ENCODE results near the gene KBTBD4. TPM values are rescaled to one million over a fixed set of nuclear protein-coding genes. Genes with fewer than 3 reads are reported as not detected.

Gene KBTBD4
- total and polyA plus RNA-seq, 2 experiments from 2014 or later = 16.9 to 23.9 TPM

- TF ChIP-seq, protein P1, sequence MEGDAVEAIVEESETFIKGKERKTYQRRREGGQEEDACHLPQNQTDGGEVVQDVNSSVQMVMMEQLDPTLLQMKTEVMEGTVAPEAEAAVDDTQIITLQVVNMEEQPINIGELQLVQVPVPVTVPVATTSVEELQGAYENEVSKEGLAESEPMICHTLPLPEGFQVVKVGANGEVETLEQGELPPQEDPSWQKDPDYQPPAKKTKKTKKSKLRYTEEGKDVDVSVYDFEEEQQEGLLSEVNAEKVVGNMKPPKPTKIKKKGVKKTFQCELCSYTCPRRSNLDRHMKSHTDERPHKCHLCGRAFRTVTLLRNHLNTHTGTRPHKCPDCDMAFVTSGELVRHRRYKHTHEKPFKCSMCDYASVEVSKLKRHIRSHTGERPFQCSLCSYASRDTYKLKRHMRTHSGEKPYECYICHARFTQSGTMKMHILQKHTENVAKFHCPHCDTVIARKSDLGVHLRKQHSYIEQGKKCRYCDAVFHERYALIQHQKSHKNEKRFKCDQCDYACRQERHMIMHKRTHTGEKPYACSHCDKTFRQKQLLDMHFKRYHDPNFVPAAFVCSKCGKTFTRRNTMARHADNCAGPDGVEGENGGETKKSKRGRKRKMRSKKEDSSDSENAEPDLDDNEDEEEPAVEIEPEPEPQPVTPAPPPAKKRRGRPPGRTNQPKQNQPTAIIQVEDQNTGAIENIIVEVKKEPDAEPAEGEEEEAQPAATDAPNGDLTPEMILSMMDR (IDR thresholded peaks at IDR 0.05; ENCODE audit: low read depth, low read length) = no peak
- H3K27ac ChIP-seq = no peak overlapping the region
- no peaks in the 10 kb centered on the region for H3K27me3 ChIP-seq
- DNase-seq (ENCODE audit: low read depth in 1 of 2, low spot score in 1 of 2) = no peak
- peaks cover 40% of the 10 kb centered on the region for H3K36me3 ChIP-seq
- no peaks in the 10 kb centered on the region for H3K9me3 ChIP-seq (ENCODE audit: low read depth)
- H3K4me1 ChIP-seq (ENCODE audit: low read depth) = no peaks in the 10 kb centered on the region
- no peak overlapping the region for H3K4me3 ChIP-seq
Observed at GRCh38 chr11:47571895-47572294, 6.9 kb downstream of the KBTBD4 start.

DNA sequence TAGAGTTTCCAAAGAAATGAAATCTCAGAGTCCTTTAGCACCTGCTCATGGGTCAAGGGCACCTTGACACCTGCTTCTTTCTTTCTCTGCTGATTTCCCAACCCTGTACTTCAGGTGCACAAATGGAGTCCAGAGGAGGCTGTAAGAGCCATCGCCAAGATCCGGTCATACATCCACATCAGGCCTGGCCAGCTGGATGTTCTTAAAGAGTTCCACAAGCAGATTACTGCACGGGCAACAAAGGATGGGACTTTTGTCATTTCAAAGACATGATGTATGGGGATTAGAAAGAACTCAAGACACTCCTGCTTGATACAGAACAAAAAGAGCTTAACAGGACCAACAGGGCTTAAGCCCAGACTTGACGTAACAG, 7.4 kb downstream of the KBTBD4 start:
- Histone ChIP-seq H3K9me3 (ENCODE audit: low read depth) (no peaks in the 10 kb centered on the region), H3K4me3 (no peak overlapping the region), H3K27ac (no peak overlapping the region), H3K27me3 (no peaks in the 10 kb centered on the region), H3K36me3 (peaks cover 38% of the 10 kb centered on the region), H3K4me1 (ENCODE audit: low read depth) (no peaks in the 10 kb centered on the region)
- DNase-seq (ENCODE audit: low read depth in 1 of 2, low spot score in 1 of 2) = no peak
- TF ChIP-seq, protein P1 (IDR thresholded peaks at IDR 0.05; ENCODE audit: low read depth, low read length) = no peak

- DNase-seq (ENCODE audit: low read depth in 1 of 2, low spot score in 1 of 2) = no peak
- Histone ChIP-seq H3K4me1 (ENCODE audit: low read depth) (no peaks in the 10 kb centered on the region), H3K27me3 (no peaks in the 10 kb centered on the region), H3K4me3 (no peak overlapping the region), H3K27ac (no peak overlapping the region), H3K36me3 (peaks cover 38% of the 10 kb centered on the region), H3K9me3 (ENCODE audit: low read depth) (no peaks in the 10 kb centered on the region)
- TF ChIP-seq, protein P1 (IDR thresholded peaks at IDR 0.05; ENCODE audit: low read depth, low read length) = no peak
Observed at GRCh38 chr11:47570651-47571356, 8.0 kb downstream of the KBTBD4 start.

DNA sequence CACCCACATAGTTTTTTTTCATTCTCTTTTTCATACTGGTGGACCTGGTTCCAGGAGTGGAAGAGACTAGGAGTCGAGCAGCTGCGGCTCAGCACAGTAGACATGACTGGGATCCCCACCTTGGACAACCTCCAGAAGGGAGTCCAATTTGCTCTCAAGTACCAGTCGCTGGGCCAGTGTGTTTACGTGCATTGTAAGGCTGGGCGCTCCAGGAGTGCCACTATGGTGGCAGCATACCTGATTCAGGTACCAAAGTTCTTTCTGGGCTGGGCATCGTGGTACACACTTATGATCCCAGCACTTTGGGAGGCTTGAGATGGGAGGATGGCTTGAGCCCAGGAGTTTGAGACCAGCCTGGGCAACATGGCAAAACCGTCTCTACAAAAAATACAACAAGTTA, 9.1 kb downstream of the KBTBD4 start:
- Histone ChIP-seq H3K9me3 (ENCODE audit: low read depth) (no peaks in the 10 kb centered on the region), H3K36me3 (peaks cover 38% of the 10 kb centered on the region), H3K27me3 (no peaks in the 10 kb centered on the region), H3K4me3 (no peak overlapping the region), H3K4me1 (ENCODE audit: low read depth) (no peaks in the 10 kb centered on the region), H3K27ac (no peak overlapping the region)
- TF ChIP-seq, protein P1 (IDR thresholded peaks at IDR 0.05; ENCODE audit: low read depth, low read length) = no peak
- no peak for DNase-seq (ENCODE audit: low read depth in 1 of 2, low spot score in 1 of 2)

DNA sequence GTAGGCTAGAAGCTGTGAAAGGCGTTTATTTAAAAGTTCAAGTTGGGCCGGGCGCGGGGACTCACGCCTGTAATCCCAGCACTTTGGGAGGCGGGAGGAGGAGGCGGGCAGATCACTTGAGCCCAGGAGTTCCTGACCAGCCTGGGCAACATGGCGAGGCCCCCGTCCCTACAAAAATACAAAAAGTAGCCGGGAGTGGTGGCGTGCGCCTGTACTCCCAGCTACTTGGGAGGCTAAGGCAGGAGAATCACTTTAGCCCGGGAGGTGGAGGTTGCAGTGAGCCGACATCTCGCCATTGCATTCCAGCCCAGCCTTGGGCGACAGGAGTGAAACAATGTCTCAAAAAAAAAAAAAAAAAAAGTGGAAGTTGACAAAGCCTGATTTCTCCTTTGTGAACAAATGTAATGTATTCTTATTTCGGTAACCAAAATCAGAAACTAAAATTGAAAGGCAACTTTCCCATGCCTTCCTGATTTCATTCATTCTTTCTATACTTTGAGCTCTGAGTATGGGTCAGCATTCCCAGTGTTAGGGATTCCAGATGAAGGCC, 12.5 kb downstream of the KBTBD4 start:
- H3K27me3 ChIP-seq = no peaks in the 10 kb centered on the region
- peak overlapping the region; percentile 49 for H3K27ac ChIP-seq
- H3K4me1 ChIP-seq (ENCODE audit: low read depth) = no peaks in the 10 kb centered on the region
- peak overlapping the region; percentile 65 for H3K4me3 ChIP-seq
- no peaks in the 10 kb centered on the region for H3K9me3 ChIP-seq (ENCODE audit: low read depth)
- TF ChIP-seq, protein P1 (IDR thresholded peaks at IDR 0.05; ENCODE audit: low read depth, low read length) = no peak
- peaks cover 13% of the 10 kb centered on the region for H3K36me3 ChIP-seq
- DNase-seq (ENCODE audit: low read depth in 1 of 2, low spot score in 1 of 2) = no peak

Data from cardiac muscle cell (in vitro differentiated cells and primary cell).